ENCODE measurements around the gene NIP7. TPM values are rescaled to one million over a fixed set of nuclear protein-coding genes. Genes with fewer than 3 reads are reported as not detected.
A peak's percentile ranks its signal among the peaks of the same experiment; 100 is the strongest.

The NIP7 gene
- total and polyA plus RNA-seq, 9 of the 15 experiments (the other 6 are each of a cell fraction or from before 2014, with no cell fraction given): 28.9 to 85.5 (median 72.5) TPM

DNA sequence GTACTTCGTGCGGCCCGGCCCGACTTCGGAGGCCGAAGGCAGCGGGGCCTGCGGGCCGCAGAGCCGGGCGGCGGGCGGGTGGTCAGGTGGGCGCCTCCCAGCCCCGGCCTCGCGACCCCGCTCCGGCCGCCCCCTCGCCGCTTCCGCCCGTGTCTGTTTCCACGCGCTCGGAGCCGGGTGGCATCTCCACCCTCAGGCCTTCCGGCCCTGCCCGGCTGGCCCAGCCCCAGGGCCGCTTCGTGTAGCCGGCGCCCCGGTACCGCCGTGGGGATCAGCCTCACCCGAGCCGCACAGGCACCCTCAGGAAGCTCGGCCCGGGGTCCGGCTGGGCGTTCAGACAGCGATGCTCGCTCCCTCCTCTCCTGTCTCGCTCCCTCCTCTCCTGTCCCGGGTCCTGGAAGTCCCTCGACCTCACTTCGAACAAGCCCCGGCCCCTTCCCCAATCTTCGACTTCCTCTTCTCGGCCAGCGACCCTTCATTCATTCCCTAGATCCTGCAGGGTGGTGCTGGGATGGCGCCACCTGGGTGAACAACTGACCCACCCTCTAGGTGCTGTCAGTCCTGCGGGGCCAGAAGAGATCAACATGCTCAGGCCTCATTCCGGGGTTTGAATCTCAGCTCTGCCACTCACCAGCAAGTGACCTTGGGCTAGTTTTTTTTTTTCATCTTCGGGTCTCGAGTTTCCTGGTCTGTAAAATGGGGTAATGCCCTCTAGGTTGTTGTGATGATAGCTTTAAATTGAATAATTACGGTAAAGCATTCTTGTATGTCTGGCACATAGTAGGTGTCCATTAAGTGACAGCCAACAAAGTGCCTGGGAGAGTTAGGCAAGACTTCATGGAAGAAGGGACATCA is 27.8 kb upstream of the NIP7 start (continued):
- TF ChIP-seq, protein P1, sequence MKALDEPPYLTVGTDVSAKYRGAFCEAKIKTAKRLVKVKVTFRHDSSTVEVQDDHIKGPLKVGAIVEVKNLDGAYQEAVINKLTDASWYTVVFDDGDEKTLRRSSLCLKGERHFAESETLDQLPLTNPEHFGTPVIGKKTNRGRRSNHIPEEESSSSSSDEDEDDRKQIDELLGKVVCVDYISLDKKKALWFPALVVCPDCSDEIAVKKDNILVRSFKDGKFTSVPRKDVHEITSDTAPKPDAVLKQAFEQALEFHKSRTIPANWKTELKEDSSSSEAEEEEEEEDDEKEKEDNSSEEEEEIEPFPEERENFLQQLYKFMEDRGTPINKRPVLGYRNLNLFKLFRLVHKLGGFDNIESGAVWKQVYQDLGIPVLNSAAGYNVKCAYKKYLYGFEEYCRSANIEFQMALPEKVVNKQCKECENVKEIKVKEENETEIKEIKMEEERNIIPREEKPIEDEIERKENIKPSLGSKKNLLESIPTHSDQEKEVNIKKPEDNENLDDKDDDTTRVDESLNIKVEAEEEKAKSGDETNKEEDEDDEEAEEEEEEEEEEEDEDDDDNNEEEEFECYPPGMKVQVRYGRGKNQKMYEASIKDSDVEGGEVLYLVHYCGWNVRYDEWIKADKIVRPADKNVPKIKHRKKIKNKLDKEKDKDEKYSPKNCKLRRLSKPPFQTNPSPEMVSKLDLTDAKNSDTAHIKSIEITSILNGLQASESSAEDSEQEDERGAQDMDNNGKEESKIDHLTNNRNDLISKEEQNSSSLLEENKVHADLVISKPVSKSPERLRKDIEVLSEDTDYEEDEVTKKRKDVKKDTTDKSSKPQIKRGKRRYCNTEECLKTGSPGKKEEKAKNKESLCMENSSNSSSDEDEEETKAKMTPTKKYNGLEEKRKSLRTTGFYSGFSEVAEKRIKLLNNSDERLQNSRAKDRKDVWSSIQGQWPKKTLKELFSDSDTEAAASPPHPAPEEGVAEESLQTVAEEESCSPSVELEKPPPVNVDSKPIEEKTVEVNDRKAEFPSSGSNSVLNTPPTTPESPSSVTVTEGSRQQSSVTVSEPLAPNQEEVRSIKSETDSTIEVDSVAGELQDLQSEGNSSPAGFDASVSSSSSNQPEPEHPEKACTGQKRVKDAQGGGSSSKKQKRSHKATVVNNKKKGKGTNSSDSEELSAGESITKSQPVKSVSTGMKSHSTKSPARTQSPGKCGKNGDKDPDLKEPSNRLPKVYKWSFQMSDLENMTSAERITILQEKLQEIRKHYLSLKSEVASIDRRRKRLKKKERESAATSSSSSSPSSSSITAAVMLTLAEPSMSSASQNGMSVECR (CRISPR knock-in tag; IDR thresholded peaks at IDR 0.05): peak; percentile 76
- no peak for TF ChIP-seq ZNF23 (CRISPR knock-in tag; IDR thresholded peaks at IDR 0.05)
- TF ChIP-seq, protein P2, sequence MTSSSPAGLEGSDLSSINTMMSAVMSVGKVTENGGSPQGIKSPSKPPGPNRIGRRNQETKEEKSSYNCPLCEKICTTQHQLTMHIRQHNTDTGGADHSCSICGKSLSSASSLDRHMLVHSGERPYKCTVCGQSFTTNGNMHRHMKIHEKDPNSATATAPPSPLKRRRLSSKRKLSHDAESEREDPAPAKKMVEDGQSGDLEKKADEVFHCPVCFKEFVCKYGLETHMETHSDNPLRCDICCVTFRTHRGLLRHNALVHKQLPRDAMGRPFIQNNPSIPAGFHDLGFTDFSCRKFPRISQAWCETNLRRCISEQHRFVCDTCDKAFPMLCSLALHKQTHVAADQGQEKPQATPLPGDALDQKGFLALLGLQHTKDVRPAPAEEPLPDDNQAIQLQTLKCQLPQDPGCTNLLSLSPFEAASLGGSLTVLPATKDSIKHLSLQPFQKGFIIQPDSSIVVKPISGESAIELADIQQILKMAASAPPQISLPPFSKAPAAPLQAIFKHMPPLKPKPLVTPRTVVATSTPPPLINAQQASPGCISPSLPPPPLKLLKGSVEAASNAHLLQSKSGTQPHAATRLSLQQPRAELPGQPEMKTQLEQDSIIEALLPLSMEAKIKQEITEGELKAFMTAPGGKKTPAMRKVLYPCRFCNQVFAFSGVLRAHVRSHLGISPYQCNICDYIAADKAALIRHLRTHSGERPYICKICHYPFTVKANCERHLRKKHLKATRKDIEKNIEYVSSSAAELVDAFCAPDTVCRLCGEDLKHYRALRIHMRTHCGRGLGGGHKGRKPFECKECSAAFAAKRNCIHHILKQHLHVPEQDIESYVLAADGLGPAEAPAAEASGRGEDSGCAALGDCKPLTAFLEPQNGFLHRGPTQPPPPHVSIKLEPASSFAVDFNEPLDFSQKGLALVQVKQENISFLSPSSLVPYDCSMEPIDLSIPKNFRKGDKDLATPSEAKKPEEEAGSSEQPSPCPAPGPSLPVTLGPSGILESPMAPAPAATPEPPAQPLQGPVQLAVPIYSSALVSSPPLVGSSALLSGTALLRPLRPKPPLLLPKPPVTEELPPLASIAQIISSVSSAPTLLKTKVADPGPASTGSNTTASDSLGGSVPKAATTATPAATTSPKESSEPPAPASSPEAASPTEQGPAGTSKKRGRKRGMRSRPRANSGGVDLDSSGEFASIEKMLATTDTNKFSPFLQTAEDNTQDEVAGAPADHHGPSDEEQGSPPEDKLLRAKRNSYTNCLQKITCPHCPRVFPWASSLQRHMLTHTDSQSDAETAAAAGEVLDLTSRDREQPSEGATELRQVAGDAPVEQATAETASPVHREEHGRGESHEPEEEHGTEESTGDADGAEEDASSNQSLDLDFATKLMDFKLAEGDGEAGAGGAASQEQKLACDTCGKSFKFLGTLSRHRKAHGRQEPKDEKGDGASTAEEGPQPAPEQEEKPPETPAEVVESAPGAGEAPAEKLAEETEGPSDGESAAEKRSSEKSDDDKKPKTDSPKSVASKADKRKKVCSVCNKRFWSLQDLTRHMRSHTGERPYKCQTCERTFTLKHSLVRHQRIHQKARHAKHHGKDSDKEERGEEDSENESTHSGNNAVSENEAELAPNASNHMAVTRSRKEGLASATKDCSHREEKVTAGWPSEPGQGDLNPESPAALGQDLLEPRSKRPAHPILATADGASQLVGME (CRISPR knock-in tag; IDR thresholded peaks at IDR 0.05): 0 out of 2 replicates have a peak, but pooled peaks have one; percentile 35
- TF ChIP-seq TCF7 (IDR thresholded peaks at IDR 0.05; ENCODE audit: borderline replicate concordance): no peak
- peak; percentile 4 for TF ChIP-seq HNRNPLL (IDR thresholded peaks at IDR 0.05; ENCODE audit: low read depth, low read length, poor library complexity, severe bottlenecking)
- peak; percentile 92 for TF ChIP-seq ZKSCAN1 (IDR thresholded peaks at IDR 0.05; ENCODE audit: low read depth, low read length)
- peak in 1 of 2 experiments; percentile 67; a peak in 2 of 4 replicates for TF ChIP-seq SIN3A (IDR thresholded peaks at IDR 0.05; ENCODE audit: borderline replicate concordance in 2 of 2, control insufficient read depth in 1 of 2, low read depth in 2 of 2, low read length in 2 of 2)
- TF ChIP-seq, protein P3, sequence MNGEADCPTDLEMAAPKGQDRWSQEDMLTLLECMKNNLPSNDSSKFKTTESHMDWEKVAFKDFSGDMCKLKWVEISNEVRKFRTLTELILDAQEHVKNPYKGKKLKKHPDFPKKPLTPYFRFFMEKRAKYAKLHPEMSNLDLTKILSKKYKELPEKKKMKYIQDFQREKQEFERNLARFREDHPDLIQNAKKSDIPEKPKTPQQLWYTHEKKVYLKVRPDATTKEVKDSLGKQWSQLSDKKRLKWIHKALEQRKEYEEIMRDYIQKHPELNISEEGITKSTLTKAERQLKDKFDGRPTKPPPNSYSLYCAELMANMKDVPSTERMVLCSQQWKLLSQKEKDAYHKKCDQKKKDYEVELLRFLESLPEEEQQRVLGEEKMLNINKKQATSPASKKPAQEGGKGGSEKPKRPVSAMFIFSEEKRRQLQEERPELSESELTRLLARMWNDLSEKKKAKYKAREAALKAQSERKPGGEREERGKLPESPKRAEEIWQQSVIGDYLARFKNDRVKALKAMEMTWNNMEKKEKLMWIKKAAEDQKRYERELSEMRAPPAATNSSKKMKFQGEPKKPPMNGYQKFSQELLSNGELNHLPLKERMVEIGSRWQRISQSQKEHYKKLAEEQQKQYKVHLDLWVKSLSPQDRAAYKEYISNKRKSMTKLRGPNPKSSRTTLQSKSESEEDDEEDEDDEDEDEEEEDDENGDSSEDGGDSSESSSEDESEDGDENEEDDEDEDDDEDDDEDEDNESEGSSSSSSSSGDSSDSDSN (IDR thresholded peaks at IDR 0.05; ENCODE audit: borderline replicate concordance in 1 of 2, low read depth in 2 of 2, low read length in 2 of 2): 0 out of 4 replicates have a peak, but pooled peaks of 1 of the 2 experiments have one; percentile 52
- TF ChIP-seq PHF8 (IDR thresholded peaks at IDR 0.05; ENCODE audit: borderline replicate concordance, low read length): peak; percentile 8; the same call in 1 of the 2 replicates

Measured in K562 (cell line).